HG03280 (cell line): ENCODE results near the gene ZNF394.
A peak's percentile ranks its signal among the peaks of the same experiment; 100 is the strongest.

ENCODE experiments used
- ATAC-seq: cut with Tn5 transposase; IDR thresholded peaks from one replicate; pipeline ENCODE4 v1.9.1; 2021; ENCODE audit warnings: mild to moderate bottlenecking, moderate library complexity; ENCODE audit not compliant: unreplicated experiment

ZNF394 gene

DNA sequence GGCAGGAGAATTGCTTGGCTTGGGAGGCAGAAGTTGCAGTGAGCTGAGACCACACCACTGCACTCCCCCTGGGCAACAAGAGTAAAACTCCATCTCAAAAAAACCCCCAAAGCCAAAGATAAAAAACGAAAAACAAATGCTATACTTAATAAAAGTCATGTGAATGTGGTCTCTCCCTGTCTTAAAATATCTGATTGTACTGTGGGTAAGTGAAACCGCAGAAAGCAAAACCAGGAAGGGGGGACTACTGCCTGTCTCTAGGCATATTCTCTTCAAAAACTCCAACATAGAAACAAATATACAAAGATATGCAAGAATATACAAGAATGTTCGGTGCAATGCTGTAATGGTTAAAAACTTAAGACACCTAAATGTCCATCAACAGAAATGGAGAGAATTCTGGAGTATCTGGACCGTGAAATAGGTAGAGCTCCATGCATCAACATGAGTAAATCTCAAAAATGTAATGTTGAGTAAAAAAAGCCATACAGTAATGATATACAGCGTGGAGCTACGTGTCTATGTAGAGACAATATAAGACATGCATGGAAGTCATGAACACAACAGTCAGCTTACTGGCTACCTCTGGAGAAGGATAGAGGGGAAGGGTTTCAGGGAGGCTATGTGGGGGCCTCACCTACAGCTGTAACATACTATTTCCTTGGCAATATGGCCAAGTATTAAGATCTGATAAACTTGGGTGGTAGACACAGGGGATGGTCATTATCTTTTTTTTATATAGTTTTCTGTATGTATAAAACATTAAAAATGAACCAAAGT, 2.1 kb downstream of the ZNF394 start:
- ATAC-seq = no peak

DNA sequence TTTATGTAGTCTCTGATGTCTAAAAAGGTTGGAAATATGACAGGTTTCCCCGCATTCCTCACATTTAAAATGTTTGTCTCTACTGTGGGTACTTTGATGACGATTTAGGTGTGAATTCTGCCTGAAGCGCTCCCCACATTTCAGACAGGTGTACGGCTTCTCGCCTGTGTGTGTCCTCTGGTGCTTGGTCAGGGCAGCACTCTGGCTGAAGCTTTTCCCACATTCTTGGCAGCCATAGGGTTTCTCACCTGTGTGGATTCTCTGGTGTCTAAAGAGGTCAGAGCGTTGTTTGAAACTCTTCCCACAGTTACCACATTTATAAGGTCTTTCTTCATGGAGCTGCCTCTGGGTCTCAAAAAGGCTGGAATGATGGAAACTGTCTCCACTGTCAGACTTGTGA, 6.3 kb downstream of the ZNF394 start:
- no peak for ATAC-seq

DNA sequence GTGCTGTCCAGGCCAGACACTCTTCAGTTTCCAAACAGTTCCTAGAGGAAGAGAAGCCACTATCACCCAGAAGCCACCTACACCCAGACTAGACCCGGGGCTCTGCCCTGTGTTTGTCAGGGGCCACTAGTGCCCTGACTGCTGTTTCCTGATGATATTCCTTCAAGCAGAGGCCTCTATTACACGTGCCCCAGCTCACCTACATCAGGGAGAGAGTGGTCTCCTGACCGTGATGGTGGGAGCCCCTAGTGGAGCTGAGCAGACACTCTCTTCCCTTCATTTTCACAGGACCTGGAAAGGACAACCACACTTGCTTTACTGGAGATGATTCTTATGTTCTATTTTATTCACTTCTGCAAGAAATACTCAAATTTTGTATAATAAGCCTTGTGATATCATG, 9.2 kb downstream of the ZNF394 start:
- ATAC-seq = no peak

DNA sequence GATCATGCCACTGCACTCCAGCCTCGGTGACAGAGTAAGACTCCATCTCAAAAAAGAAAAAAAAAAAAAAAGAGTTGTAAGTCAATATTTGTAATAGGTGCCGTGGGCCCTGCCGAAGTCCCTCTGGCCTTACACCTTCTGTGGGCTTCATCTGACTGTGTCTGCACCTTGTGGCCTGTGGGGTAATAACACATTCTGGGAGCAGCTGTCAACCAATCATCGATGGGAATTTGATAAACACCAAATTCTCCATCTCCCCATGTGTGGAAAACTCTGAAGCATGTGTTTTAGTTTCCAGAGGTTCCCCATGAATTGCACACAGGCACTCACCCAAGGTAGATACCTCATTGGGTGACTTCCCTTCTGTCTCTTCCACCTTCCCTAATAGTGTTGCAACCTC, 10.8 kb downstream of the ZNF394 start:
- ATAC-seq = no peak

DNA sequence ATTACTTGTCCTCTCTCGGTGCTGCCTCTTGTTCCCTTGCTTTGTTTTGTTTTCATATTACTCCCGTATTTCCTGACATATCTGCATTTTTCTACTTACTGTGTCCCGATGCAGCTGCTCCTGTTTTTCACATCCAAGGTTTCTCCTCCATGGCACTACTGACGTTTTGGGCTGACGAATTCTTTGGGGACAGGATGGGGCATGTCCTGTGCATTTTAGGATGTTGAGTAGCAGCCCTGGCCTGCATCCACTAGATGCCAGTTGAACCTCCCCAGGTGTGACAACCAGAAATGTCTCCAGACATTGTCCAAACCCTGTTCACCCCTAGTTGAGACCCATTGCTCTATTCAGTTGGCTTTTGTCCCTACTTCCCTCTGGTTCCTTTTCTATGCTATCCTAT, 15.0 kb downstream of the ZNF394 start:
- ATAC-seq = no peak

DNA sequence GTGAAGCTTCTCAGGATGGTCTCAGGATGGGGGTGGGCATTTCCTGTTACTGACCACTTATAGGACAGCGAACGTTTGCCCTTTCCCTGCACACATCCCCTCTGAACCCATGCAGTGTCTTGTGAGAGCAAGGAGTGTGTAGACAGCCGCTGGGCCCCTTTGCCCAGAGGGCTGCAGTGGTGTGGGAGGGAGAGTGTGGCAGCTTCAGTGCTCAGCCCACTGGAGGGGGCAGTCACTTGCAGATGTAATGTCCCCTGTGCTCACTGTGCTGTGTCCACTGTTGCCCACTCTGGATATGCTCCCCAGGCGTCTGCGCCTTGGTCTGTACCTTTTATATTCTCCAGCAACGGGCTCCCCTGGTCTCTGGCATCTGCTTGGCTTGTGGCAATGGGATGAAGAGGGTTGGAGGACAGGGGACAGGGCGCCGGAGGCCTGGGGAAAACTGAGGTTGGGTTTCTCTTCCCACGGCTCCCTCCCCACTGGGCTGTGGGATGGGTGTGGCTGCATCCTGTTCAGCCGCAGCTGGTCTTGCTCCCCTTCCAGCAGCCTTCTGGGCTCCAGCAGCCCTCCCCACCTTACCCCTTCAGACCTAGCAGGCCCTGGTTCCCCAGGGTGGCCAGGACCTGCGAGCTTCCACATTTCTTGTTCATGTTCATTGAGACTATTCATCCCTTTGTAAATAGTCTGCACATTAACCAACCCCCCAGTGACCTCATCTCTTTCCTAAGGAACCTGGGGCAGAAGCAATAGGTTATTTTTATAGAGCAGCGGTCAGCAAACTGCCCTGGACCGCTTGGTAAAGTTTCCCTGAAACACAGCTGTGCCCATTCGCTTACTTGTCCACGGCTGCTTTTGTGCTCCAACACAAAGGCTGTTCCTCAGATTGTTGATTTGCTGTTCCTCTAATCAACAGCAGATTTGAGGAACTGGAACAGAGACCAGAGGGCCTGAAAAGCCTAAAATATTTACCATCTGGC, 21.3 kb downstream of the ZNF394 start:
- no peak for ATAC-seq

DNA sequence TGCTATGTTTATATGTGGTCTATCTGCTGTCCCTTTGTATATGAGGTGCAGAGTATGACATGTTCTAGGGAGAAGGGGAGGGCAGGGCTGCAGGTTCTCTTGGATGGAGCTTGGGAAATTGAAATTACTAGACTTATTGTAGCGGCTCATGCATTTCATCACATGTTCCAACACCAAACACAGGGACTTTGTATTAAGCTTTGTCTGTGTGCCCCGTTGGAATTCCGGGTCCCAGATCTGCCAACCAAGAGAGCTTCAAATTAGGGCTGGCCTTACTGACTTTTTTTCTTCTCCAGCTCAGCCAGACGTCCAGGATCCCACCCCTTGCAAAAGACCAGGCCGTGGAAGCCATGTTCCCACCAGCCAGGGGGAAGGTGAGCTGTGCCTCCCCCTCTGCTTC, 24.0 kb downstream of the ZNF394 start:
- ATAC-seq = no peak

DNA sequence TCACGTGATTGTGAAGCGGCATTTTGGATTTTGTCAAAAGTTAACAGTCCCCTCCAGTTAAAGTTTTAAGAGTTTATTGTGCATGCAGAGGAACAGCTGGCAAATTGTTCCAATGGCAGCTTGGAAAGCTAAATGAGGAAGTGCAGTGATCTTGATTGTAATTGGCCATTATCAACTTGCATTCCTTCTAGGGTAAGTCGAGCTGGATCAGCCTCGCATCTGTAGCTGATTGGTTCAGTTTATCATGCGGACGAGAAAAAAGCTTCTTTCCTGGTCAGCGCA, 26.8 kb downstream of the ZNF394 start:
- no peak for ATAC-seq

DNA sequence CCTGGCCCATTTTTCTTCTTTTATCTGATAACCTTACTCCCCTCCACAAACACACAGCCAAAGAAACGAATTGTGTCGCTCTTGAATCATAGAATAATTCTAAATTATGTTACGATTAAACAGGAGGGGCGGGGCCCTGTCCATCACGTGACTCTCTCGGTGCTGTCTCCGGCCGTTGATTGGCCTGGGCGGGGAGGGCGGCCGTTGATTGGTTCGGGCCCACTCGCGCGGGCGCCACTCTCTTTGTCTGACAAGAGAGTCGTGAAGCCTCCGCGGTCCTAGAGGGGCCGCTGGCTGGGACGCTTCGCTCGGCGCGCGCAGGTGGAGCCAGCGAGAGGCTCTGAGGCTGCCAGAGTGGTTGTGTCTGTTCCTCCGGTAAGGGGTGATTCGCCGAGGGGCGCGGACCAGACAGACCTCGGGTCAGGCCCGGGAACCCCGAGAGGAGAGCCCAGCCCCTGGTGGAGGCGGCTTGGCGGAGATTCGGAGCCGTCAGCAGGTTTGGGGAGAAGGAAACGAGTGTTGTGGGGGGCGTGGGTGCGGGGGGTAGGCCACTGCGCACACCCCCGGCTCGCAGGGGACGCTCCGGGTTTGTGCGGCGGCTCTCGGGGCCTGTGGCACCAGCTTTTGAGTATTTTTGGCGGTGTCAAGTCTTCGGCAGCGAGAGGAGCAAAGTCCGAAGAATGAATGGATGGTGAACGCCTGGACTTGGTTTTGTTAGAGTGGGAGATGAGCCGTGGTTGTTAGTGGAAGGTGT, 27.3 kb downstream of the ZNF394 start, which contains the start of gene ZNF789:
Gene ZNF789 (plus strand): TSS at position 330 of the 754 bp plus-strand sequence. CDS start 3,567 bp downstream, outside the sequence.
- peak; percentile 97 for ATAC-seq

DNA sequence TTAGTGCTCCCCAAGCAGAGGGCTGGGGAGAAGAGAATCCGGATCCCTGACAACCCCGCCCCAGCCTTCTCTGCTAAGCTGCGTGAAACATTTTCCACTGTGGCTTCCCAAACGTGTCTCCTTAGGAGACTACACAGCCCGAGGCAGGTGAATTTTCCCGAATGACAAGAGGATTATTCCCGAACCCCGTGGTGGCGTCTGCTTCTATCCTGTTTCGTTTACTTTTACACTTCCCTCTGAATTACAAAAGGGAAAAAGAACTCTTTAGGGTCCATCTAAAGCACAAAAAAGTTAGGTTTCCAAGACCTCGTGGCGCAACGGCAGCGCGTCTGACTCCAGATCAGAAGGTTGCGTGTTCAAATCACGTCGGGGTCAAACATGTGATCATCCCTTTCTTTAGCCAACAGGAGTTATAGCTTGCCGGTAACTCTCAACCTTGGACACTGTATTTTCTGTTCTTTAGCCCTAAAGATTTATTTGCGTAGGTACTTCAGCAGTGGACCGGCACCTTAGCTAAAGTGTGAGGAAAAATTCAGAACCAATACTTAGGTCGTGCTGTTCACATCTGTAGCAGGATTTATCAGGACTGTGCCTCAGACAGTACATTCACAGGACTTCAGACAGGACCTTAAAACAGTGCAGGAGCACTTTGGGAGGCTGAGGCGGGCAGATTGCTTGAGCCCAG, 30.6 kb downstream of the ZNF394 start:
- ATAC-seq = no peak

DNA sequence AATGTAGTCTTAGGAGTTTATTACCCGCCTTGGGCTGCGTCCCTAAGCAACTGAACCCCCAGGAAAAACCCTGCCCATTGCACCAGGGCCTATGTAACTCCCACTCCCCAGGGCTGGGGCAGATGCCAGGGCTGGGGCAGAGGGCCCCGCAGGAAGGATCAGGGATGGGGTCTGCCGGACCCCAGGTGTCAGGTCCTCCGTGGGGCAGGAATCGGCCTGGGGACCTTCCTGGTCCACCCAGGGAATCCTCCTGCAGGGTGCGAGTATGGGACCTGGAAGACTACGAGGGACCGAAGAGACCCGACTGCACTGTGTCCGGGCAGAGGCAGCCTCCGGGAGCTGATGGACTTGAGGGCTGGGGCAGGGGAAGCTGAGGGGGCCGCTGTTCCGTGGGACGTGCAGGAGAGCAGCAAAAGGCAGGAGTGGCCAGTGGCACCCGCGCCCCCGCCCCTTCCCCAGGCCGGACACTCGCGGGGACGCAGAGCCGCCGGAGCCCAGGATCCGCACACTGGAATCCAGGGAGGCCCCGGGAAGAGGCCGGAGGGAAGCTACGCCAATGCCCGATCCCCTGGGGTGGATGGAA, 31.7 kb downstream of the ZNF394 start:
- ATAC-seq = no peak

DNA sequence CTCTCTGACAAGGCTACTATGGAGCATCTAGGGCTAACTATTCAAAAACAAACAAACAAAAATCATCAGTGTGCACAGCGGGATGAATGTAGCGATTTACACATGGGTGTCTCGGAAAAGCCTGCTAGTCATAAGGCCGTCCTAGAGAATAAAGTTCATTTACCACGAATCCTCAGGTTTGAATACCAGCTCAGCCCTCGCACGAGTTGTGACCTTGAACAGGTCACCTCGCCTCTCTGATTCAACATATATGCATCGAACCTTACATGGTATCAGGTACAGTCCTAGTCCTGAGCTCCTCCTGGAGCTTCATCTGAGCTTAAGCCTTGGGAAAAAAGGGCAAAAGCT, 34.7 kb downstream of the ZNF394 start:
- ATAC-seq = peak; percentile 2

DNA sequence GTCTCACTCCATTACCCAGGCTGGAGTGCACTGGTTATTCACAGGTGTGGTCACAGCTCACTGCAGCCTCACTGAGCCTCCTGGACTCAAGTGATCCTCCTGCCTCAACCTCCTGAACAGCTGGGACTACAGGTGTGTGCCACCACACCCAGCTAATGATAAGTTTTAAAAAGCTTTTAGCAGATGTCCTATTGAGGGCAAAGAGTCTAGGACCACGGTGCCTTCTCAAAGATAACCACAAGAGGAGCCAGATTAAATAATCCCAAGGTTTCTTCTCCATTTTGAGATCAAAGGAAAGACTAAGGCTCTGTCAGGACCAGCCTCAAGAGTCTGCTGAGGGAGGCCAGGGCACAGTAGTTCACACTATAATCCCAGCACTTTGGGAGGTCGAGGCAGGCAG, 38.9 kb downstream of the ZNF394 start:
- ATAC-seq = no peak

DNA sequence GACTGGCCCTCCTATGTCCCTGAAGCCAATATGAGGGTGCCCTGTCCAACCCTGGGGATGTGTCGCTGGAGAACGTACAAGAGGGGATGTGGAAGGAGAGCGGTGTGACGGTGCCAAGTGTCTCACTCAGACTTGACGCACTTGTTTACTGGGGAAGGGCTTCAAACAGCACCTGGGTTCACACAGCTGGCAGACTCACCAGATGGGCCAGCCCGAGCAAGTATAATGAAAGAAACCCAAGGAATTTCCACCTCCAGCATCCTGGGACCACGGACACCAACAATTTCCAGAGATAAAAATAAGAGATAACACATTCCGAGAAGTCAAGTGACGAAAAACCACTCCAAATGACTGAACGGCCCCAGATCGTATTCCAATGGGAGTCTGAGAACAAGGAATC, 39.4 kb downstream of the ZNF394 start:
- no peak for ATAC-seq

DNA sequence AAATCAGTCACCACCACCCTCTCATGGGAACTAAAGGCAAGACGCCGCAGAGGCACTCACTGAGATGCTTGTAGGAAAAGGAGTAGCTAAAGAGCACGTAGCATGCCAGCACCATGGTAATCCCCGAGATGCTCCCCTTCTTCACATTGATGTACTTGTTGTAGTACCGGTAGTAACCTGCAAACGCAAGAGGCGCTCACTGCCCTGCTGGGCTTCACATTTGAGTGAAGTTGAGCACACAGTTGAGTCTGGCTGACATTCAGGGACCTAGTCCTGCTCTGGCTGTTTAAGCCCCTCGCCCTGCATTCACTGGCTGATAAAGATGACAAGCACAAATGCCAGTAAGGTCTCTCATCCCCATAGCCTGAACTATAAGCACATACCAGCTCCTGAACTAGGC, 41.0 kb downstream of the ZNF394 start:
- no peak for ATAC-seq

DNA sequence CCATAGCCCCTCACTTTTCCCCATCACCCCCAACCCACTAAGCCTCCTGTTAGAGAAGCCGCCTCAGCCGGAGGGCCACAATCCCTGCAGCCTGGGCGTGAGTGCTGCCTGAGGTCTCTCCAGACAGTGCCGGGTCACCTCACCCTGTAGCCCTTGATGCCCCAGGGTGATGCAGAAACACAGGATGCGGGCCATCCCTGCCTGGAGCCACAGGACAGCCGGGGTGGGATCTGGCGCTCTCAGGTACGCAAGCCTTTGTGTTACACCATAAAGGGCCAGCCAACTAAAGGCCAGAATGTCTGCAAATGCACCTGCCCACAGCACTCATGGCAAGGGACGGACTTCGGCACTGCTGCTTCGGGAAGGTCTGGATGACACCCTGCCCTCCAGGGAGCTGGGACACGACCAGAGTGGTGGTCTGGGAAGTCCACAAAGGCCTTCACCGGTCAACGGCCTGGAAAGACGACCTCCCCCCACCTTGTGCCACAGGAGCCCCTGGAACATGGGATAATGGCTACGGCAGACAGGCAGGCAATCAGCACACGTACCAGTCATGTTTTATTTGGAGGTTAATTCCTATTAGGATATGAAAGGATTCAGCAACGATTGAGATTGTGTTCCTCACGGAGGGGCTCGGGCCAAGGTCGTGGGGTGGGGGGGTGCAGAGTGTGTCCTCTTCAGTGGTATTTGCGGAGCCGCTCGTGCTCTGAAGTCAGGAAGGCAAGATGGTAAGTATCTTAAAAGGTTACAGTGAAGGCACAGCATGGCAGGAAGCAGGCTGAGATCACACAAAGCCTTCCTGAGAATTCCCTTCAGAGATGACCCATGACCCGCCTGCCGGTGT, 42.2 kb downstream of the ZNF394 start:
- no peak for ATAC-seq

DNA sequence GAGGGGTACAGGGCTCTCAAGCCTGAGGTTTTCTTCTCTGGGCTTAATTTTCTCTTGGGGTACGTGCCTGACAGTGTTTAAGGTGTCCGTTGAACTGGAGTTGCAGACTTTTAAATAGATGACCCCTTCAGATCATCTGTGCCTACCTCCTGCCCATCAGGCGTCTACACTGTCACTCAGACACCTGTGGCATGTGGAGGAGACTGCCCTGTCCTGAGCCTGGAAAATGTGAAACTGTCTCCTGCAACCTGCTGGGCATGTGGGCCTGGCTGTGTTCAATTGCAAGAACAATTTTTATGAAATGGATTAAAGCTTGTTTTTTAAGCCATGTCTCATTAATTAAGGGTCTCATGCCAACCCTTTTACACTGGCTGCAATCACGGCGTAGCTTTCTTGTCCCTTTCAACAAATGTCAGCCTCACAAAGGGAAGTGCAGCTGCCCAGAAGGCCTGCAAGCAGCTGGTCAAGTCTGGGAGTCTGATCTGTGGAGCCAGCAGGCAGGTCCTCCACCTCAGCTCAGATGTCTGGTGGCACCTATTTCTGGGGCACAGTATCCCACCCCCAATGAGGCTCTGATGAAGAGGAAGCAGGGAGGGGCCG, 42.9 kb downstream of the ZNF394 start:
- ATAC-seq = no peak

DNA sequence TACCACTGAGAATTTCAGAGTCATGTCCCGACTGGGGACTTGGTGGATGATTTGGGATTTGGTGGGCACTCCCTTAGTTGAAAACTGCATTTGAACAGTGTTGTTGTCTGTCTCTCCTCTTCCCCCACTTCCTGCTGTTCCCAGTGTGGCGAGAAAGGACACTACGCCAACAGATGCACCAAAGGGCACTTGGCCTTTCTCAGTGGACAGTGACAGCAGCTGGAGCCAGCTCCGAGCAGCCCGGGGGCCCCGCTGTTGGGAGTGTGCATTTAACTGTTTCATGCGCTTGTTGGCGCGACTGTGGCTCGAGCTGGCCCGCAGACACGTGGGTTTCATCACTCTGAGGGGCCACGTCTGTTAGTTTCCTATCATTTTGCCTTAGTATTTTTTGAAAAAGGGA, 43.8 kb downstream of the ZNF394 start:
- no peak for ATAC-seq

DNA sequence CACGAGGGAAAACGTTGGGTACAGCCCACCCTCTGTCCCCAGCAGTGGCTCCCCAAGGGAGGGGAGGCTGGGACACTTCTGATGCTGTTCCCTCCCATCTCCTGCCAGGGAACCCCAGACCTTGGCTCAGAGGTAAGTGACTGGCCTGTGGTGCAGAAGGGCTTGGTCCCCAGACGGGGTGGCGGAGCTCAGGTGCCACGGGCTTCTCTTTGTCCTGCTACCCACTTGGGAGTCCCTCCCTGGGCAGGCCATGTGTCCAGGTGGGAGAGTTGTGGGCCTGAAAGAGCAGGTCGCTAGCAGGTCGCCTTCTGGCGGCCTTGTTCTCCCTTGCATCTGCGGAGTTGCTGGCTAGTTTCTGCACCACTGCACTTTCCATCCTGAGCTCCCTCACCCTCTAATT, 44.2 kb downstream of the ZNF394 start:
- no peak for ATAC-seq
